ENCODE results near the gene ALPI.

- no peak for TF ChIP-seq CTCF (IDR thresholded peaks at IDR 0.05 in 2 of 3, conservative IDR thresholded peaks at IDR 0.05 in 1 of 3; ENCODE audit: control insufficient read depth in 2 of 3, extremely low read depth in 1 of 3, insufficient read depth in 1 of 3, low read depth in 3 of 3, low read length in 3 of 3)
- TF ChIP-seq TBL1XR1 (IDR thresholded peaks at IDR 0.05; ENCODE audit: low read depth, low read length), result no peak
- no peak for TF ChIP-seq YY1 (IDR thresholded peaks at IDR 0.05; ENCODE audit: low read depth, low read length)
- TF ChIP-seq POLR2A (IDR thresholded peaks at IDR 0.05; ENCODE audit: low read depth, low read length), result no peak
- no peak for TF ChIP-seq RFX5 (IDR thresholded peaks at IDR 0.05; ENCODE audit: low read depth, low read length)
- TF ChIP-seq MAX (IDR thresholded peaks at IDR 0.05; ENCODE audit: low read depth, low read length), result no peak
Measured at GRCh38 chr2:232502511-232502910, 46.6 kb downstream of the ALPI start.
